Heart right ventricle (tissue), 16 donors: ENCODE measurements around the gene CENATAC. TPM values are rescaled to one million over a fixed set of nuclear protein-coding genes. Genes with fewer than 3 reads are reported as not detected.
"Not testable (repeated sequence)": the region's sequence is repeated elsewhere in the genome, so short reads cannot be mapped to it uniquely, and the experiment has no call there.

Experiments
- ATAC-seq, 8 donors: fragments of 200-7000 bp; cut with Tn5 transposase; one replicate each; pipeline ENCODE4 v1.9.1; 2020; ENCODE audit warnings: mild to moderate bottlenecking in 8 of 8, moderate library complexity in 8 of 8, moderate number of reproducible peaks in 1 of 8
- DNase-seq, 2 donors: peaks; one replicate each; pipeline ENCODE4 v3.0.0-alpha.2; 2020
- H3K27ac ChIP-seq, 10 donors: fragments of 200-600 bp; sonication (generic) in 2 of 10; one replicate each; pipeline versions ENCODE4 v1.5.0 to v1.8.0; 2020 to 2022; ENCODE audit warnings: mild to moderate bottlenecking in 3 of 10
- H3K27me3 ChIP-seq, 7 donors: fragments of 200-600 bp; one replicate each; pipeline ENCODE4 v1.8.0; 2021 to 2022; ENCODE audit warnings: mild to moderate bottlenecking in 2 of 7
- H3K36me3 ChIP-seq, 9 donors: fragments of 200-600 bp; sonication (generic) in 1 of 9; one replicate each; pipeline versions ENCODE4 v1.5.0 to v1.8.0; 2020 to 2022; ENCODE audit warnings: mild to moderate bottlenecking in 2 of 9
- H3K4me1 ChIP-seq, 9 donors: fragments of 200-600 bp; sonication (generic) in 1 of 9; one replicate each; pipeline versions ENCODE4 v1.5.0 to v1.8.0; 2020 to 2022; ENCODE audit warnings: mild to moderate bottlenecking in 4 of 9
- H3K4me3 ChIP-seq, 10 donors: fragments of 200-600 bp; sonication (generic) in 2 of 10; one replicate each; pipeline versions ENCODE4 v1.5.0 to v1.8.0; 2020 to 2022; ENCODE audit warnings: mild to moderate bottlenecking in 7 of 10, moderate library complexity in 2 of 10
- H3K9me3 ChIP-seq, 11 donors: fragments of 200-600 bp in 10 of 11; sonication (generic) in 2 of 11; one replicate each; pipeline versions ENCODE4 v1.5.0 to v1.8.0; 2013 to 2022; ENCODE audit warnings: mild to moderate bottlenecking in 2 of 11, control low read depth in 1 of 11, moderate library complexity in 1 of 11
- WGBS, 2 donors: extraction: QIAGEN DNeasy Blood & Tissue Kit; methylation state at CpG; one replicate each; pipeline ENCODE4 v1.1.7; 2013; ENCODE audit warnings: inconsistent platforms in 1 of 2; 5-methylcytosine and 5-hydroxymethylcytosine counted together
- intact Hi-C, 10 donors: fragments of 100-400 bp; cut with DNase I; formaldehyde crosslinking; loops; one replicate each; pipeline versions ENCODE4 v1.11.1 to v1.14.2; 2022
- polyA plus RNA-seq, 2 donors: library from polyadenylated mRNA; stranded (reverse); fragments of 200-250 nt; gene quantifications; one replicate each; pipeline ENCODE4 v1.2.3, GENCODE V29; 2013
- total RNA-seq, 10 donors: library from RNA; stranded (reverse); fragmentation: NEBNext Ultra II Directional in 3 of 10; extraction: Animal tissue kit (Norgen Biotek cat#: 25700) in 3 of 10; gene quantifications; one replicate each; pipeline versions ENCODE4 v1.2.1 to v1.2.4, GENCODE V29; 2021 to 2023
- TF ChIP-seq, protein P1 (sequence below), 9 donors: fragments of 200-600 bp; sonication (generic) in 2 of 9; IDR thresholded peaks; one replicate each; pipeline versions ENCODE4 v1.5.0 to v1.8.0; 2021 to 2022; ENCODE audit warnings: antibody characterized with exemption in 9 of 9, mild to moderate bottlenecking in 5 of 9, moderate library complexity in 1 of 9
- donor health status: Arrhythmogenic right ventricular cardiomyopathy.
- donor health status: ischemic (EF 13 %, LVEDD 7.1; RV severe dilation, severe dysfunction).
- donor health status: healthy with polysubstance abuse.
- donor health status: DM: no; HTN: yes; CAD: no.
- donor health status: DM: no; HTN: no; CAD: no.
- donor health status: ischemic (EF 25% LVEDD 6.9; RV normal size, moderate dysfunction).
- donor health status: ischemic (EF 25% LVEDD 5.7; RV mildly dilated, moderate dysfunction).
- donor health status: healthy.
- donor health status: DM: yes; HTN: yes; CAD: no.
- donor health status: Ischemic cardiomyopathy.
- donor health status: ischemic (EF 35%, LVEDD 5.7; RV mildly dilated, moderate dysfunction).
- donor health status: nonischemic (EF 11% LVEDD 7.7; RV severe dilation, severe dysfunction).
- donor health status: DM: yes; HTN: yes; CAD: no.
- donor health status: PGD.
- donor health status: ischemic (EF 29% LVEDD 5.4; RV normal size, mild dysfunction).
- donor health status: nonischemic (EF 23%, LVEDD 6.1; RV moderate dilation, normal function).

Gene CENATAC
- total and polyA plus RNA-seq, 12 donors = 7.8 to 85.2 (median 11.3) TPM

DNA sequence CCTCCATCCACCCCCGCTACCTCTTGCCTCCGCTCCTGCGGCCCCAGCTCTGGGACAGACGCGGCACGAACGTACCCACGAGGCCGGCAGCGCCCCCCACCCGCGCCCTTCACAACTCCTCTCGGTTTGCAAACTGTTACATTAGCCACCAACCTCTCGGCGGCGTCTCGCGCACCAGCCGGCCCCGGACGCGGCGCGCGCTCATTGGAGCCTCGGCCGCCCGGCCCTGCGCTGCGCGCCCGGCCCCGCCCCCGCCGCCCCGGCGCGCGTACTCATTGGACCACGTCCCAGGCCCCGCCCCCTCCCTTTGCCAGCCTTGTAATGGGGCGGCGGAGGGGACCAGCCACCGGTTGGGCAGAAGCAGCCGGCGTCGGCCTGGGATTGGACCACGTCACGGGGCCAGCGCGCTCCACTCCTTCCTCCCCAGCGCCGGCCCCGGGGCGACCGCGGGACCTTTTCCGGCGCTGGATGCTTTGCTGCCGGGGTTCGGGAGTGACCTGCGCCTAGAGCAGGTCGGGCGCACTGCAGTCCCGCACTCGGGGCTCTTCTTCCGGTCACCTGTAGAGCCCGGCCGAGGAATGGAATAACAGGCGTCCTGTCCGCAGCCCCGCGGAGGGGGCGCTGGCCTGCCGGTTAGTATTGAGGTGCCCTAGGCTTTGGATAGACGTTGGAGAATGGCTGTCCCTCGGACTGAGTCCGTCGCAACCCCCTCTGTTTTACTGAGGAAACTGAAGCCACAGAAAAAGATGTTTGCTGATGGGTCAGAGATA is 59.2 kb downstream of the CENATAC start, which contains the start of gene HYOU1:
Gene HYOU1 (minus strand): TSS at position 206 of the 770 bp plus-strand sequence. CDS start 1,045 bp downstream, outside the sequence.
- TF ChIP-seq, protein P1, sequence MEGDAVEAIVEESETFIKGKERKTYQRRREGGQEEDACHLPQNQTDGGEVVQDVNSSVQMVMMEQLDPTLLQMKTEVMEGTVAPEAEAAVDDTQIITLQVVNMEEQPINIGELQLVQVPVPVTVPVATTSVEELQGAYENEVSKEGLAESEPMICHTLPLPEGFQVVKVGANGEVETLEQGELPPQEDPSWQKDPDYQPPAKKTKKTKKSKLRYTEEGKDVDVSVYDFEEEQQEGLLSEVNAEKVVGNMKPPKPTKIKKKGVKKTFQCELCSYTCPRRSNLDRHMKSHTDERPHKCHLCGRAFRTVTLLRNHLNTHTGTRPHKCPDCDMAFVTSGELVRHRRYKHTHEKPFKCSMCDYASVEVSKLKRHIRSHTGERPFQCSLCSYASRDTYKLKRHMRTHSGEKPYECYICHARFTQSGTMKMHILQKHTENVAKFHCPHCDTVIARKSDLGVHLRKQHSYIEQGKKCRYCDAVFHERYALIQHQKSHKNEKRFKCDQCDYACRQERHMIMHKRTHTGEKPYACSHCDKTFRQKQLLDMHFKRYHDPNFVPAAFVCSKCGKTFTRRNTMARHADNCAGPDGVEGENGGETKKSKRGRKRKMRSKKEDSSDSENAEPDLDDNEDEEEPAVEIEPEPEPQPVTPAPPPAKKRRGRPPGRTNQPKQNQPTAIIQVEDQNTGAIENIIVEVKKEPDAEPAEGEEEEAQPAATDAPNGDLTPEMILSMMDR (IDR thresholded peaks at IDR 0.05) = peak in 3 of 9 donors; percentile 1 to 26 (median 19)
- H3K27me3 ChIP-seq = no peaks in the 10 kb centered on the region
- peaks cover 0 to 52% (median 28%) of the 10 kb centered on the region in 9 donors for H3K36me3 ChIP-seq
- no peaks in the 10 kb centered on the region for H3K9me3 ChIP-seq
- peak within 1 kb of the TSS; percentile 16 to 94 (median 89) for H3K27ac ChIP-seq
- ATAC-seq (peak; percentile 97 to 99 (median 97)), DNase-seq (peak; percentile 98)
- WGBS, 2 donors = 1% methylated on average over 57 to 78 of the region's 79 CpGs
- intact Hi-C loops = loop anchor here in 1 of 10 donors (2.0 kb wide), 1 partner anchor 38 kb away; the partner anchor contains the start of genes RPS25 and TRAPPC4
- H3K4me3 ChIP-seq = peak within 1 kb of the TSS; percentile 67 to 99 (median 94)
- peaks cover 15 to 30% (median 25%) of the 10 kb centered on the region in 9 donors for H3K4me1 ChIP-seq

GRCh38 chr11:119059128-119059527 is 61.2 kb downstream of the CENATAC start:
- WGBS, 2 donors = 91 to 92% methylated on average over 17 to 31 of the region's 35 CpGs
- ATAC-seq = not testable (repeated sequence)
- peaks cover 15 to 38% (median 26%) of the 10 kb centered on the region in 9 donors for H3K4me1 ChIP-seq

DNA sequence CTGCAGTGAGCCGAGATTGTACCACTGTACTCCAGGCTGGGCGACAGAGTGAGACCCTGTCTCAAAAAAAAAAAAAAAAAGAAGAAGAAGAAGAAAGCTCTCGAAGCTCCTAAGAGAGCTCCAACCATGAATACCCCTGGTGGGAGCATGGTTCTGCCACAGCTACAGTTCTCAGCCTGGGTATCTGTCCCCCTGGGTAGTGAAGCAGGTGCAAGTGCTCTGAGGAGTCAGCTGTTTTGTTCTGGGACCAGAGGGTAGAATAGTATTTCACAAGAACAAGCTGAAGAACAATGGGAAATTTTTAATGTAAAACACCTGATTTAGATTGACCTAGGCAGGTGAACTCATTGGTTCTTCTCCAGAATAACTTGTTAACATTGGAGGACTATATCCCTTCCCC is 63.3 kb downstream of the CENATAC start:
- ATAC-seq = no peak
- intact Hi-C loops = loop anchor here in 1 of 10 donors (10.0 kb wide), 1 partner anchor 46 kb away; the partner anchor contains the start of genes RPS25 and TRAPPC4
- TF ChIP-seq, protein P1 (IDR thresholded peaks at IDR 0.05) = no peak
- Histone ChIP-seq H3K27ac (no peak overlapping the region), H3K36me3 (peaks cover 0 to 34% (median 0%) of the 10 kb centered on the region in 9 donors), H3K4me3 (no peak overlapping the region), H3K9me3 (no peaks in the 10 kb centered on the region), H3K27me3 (no peaks in the 10 kb centered on the region), H3K4me1 (peaks cover 5 to 32% (median 18%) of the 10 kb centered on the region in 9 donors)
- no peak for DNase-seq
- 92 to 94% methylated on average over 3 of the region's 3 CpGs for WGBS, 2 donors

More at GRCh38 chr11:119059128-119059527, 61.2 kb downstream of the CENATAC start:
- H3K27ac ChIP-seq, H3K27me3 ChIP-seq, DNase-seq, H3K4me3 ChIP-seq, intact Hi-C loops, H3K9me3 ChIP-seq: not testable (repeated sequence)
- peaks cover 0 to 33% (median 10%) of the 10 kb centered on the region in 9 donors for H3K36me3 ChIP-seq

- Histone ChIP-seq H3K4me3 (no peak overlapping the region), H3K4me1 (peaks cover 5 to 35% (median 20%) of the 10 kb centered on the region in 9 donors), H3K27ac (peak overlapping the region in 2 of 10 donors; percentile 6 to 22), H3K36me3 (peaks cover 0 to 34% (median 0%) of the 10 kb centered on the region in 9 donors), H3K9me3 (no peaks in the 10 kb centered on the region), H3K27me3 (no peaks in the 10 kb centered on the region)
- 62 to 72% methylated on average over 5 of the region's 5 CpGs for WGBS, 2 donors
- intact Hi-C loops = loop anchor here in 1 of 10 donors (10.0 kb wide), 1 partner anchor 48 kb away; the partner anchor contains the start of genes RPS25 and TRAPPC4
- TF ChIP-seq, protein P1 (IDR thresholded peaks at IDR 0.05) = no peak
- peak in 1 of 2 donors; percentile 31 for DNase-seq
- ATAC-seq = no peak
These were observed 64.8 kb downstream of the CENATAC start for GRCh38 chr11:119062779-119063178.
